Activated naive CD8-positive, alpha-beta T cell treated with anti-CD3 and anti-CD28 coated beads for 36 hours (primary cell): ENCODE results near the gene NDUFA8. TPM values are rescaled to one million over a fixed set of nuclear protein-coding genes. Genes with fewer than 3 reads are reported as not detected.

ENCODE experiments used
- DNase-seq: peaks from one replicate; pipeline ENCODE4 v3.0.0; 2021
- H3K27ac Mint-ChIP-seq: one replicate; pipeline ENCODE4 v1.8.0; 2022; ENCODE audit warnings: mild to moderate bottlenecking, moderate library complexity, mixed read lengths
- H3K27me3 Mint-ChIP-seq: one replicate; pipeline ENCODE4 v1.8.0; 2022; ENCODE audit warnings: mild to moderate bottlenecking, mixed read lengths
- H3K36me3 Mint-ChIP-seq: one replicate; pipeline ENCODE4 v1.8.0; 2021; ENCODE audit warnings: mild to moderate bottlenecking, mixed read lengths
- H3K4me1 Mint-ChIP-seq: one replicate; pipeline ENCODE4 v1.8.0; 2021; ENCODE audit warnings: mixed read lengths
- H3K4me3 Mint-ChIP-seq: one replicate; pipeline ENCODE4 v1.8.0; 2022; ENCODE audit warnings: mild to moderate bottlenecking, moderate library complexity, mixed read lengths
- H3K9me3 Mint-ChIP-seq: one replicate; pipeline ENCODE4 v1.8.0; 2022; ENCODE audit warnings: mixed read lengths
- total RNA-seq, 2 experiments: library from RNA; stranded (reverse); gene quantifications; one replicate each; pipeline ENCODE4 v1.2.3, GENCODE V29; 2021

The NDUFA8 gene
- total RNA-seq, 2 experiments from 2014 or later = 55.2 to 56.4 TPM

GRCh38 chr9:122112238-122112637, 47.3 kb downstream of the NDUFA8 start:
- no peak for DNase-seq
- H3K27me3 Mint-ChIP-seq = no peaks in the 10 kb centered on the region
- no peaks in the 10 kb centered on the region for H3K4me1 Mint-ChIP-seq
- H3K4me3 Mint-ChIP-seq = no peak overlapping the region
- H3K27ac Mint-ChIP-seq = no peak overlapping the region
- H3K9me3 Mint-ChIP-seq = no peaks in the 10 kb centered on the region
- no peaks in the 10 kb centered on the region for H3K36me3 Mint-ChIP-seq

- Mint-ChIP-seq H3K27me3 (no peaks in the 10 kb centered on the region), H3K36me3 (no peaks in the 10 kb centered on the region), H3K9me3 (no peaks in the 10 kb centered on the region), H3K4me1 (no peaks in the 10 kb centered on the region), H3K27ac (no peak overlapping the region), H3K4me3 (no peak overlapping the region)
- DNase-seq = no peak
Measured at GRCh38 chr9:122111413-122112085, 48.0 kb downstream of the NDUFA8 start.

- Mint-ChIP-seq H3K9me3 (no peaks in the 10 kb centered on the region), H3K4me3 (no peak overlapping the region), H3K4me1 (no peaks in the 10 kb centered on the region), H3K27ac (no peak overlapping the region), H3K36me3 (no peaks in the 10 kb centered on the region), H3K27me3 (no peaks in the 10 kb centered on the region)
- DNase-seq = no peak
Measured at GRCh38 chr9:122110100-122110833, 49.3 kb downstream of the NDUFA8 start.

- H3K4me3 Mint-ChIP-seq = no peak overlapping the region
- DNase-seq = no peak
- H3K4me1 Mint-ChIP-seq = no peaks in the 10 kb centered on the region
- H3K36me3 Mint-ChIP-seq = no peaks in the 10 kb centered on the region
- H3K27me3 Mint-ChIP-seq = no peaks in the 10 kb centered on the region
- peaks cover 2% of the 10 kb centered on the region for H3K9me3 Mint-ChIP-seq
- H3K27ac Mint-ChIP-seq = no peak overlapping the region
Measured at GRCh38 chr9:122109035-122109813, 50.4 kb downstream of the NDUFA8 start.

- no peak overlapping the region for H3K4me3 Mint-ChIP-seq
- DNase-seq = no peak
- no peaks in the 10 kb centered on the region for H3K27me3 Mint-ChIP-seq
- no peaks in the 10 kb centered on the region for H3K36me3 Mint-ChIP-seq
- H3K9me3 Mint-ChIP-seq = peaks cover 9% of the 10 kb centered on the region
- no peak overlapping the region for H3K27ac Mint-ChIP-seq
- no peaks in the 10 kb centered on the region for H3K4me1 Mint-ChIP-seq
Measured at GRCh38 chr9:122107291-122107805, 52.2 kb downstream of the NDUFA8 start.

- Mint-ChIP-seq H3K9me3 (peaks cover 9% of the 10 kb centered on the region), H3K27ac (no peak overlapping the region), H3K4me1 (no peaks in the 10 kb centered on the region), H3K27me3 (no peaks in the 10 kb centered on the region), H3K36me3 (no peaks in the 10 kb centered on the region), H3K4me3 (no peak overlapping the region)
- no peak for DNase-seq
Measured at GRCh38 chr9:122106576-122106975, 53.0 kb downstream of the NDUFA8 start.

GRCh38 chr9:122103985-122104384, 55.6 kb downstream of the NDUFA8 start:
- no peak for DNase-seq
- H3K4me1 Mint-ChIP-seq = peaks cover 4% of the 10 kb centered on the region
- H3K27ac Mint-ChIP-seq = no peak overlapping the region
- H3K4me3 Mint-ChIP-seq = no peak overlapping the region
- peaks cover 9% of the 10 kb centered on the region for H3K9me3 Mint-ChIP-seq
- peaks cover 7% of the 10 kb centered on the region for H3K27me3 Mint-ChIP-seq
- H3K36me3 Mint-ChIP-seq = no peaks in the 10 kb centered on the region

- Mint-ChIP-seq H3K4me3 (no peak overlapping the region), H3K9me3 (peaks cover 9% of the 10 kb centered on the region)
- no peak for DNase-seq
Measured at GRCh38 chr9:122102156-122102555, 57.4 kb downstream of the NDUFA8 start.

GRCh38 chr9:122100756-122101155, 58.8 kb downstream of the NDUFA8 start:
- Mint-ChIP-seq H3K4me3 (no peak overlapping the region), H3K27me3 (peaks cover 7% of the 10 kb centered on the region), H3K4me1 (peaks cover 4% of the 10 kb centered on the region), H3K9me3 (peaks cover 9% of the 10 kb centered on the region), H3K36me3 (no peaks in the 10 kb centered on the region), H3K27ac (no peak overlapping the region)
- no peak for DNase-seq

More at GRCh38 chr9:122102156-122102555, 57.4 kb downstream of the NDUFA8 start:
- H3K27me3 Mint-ChIP-seq = peaks cover 7% of the 10 kb centered on the region
- no peaks in the 10 kb centered on the region for H3K36me3 Mint-ChIP-seq
- H3K27ac Mint-ChIP-seq = no peak overlapping the region
- H3K4me1 Mint-ChIP-seq = peaks cover 4% of the 10 kb centered on the region

GRCh38 chr9:122099271-122099869, 60.2 kb downstream of the NDUFA8 start:
- Mint-ChIP-seq H3K9me3 (peaks cover 9% of the 10 kb centered on the region), H3K4me1 (peaks cover 12% of the 10 kb centered on the region), H3K27ac (no peak overlapping the region), H3K27me3 (peaks cover 17% of the 10 kb centered on the region), H3K36me3 (no peaks in the 10 kb centered on the region), H3K4me3 (peak overlapping the region; percentile 24)
- peak; percentile 67 for DNase-seq

GRCh38 chr9:122097679-122098315, 61.8 kb downstream of the NDUFA8 start:
- H3K9me3 Mint-ChIP-seq = no peaks in the 10 kb centered on the region
- H3K27ac Mint-ChIP-seq = no peak overlapping the region
- no peak for DNase-seq
- H3K36me3 Mint-ChIP-seq = no peaks in the 10 kb centered on the region
- peaks cover 23% of the 10 kb centered on the region for H3K27me3 Mint-ChIP-seq
- H3K4me1 Mint-ChIP-seq = peaks cover 14% of the 10 kb centered on the region
- H3K4me3 Mint-ChIP-seq = no peak overlapping the region

GRCh38 chr9:122096620-122097415, 62.8 kb downstream of the NDUFA8 start:
- Mint-ChIP-seq H3K4me3 (no peak overlapping the region), H3K4me1 (peaks cover 19% of the 10 kb centered on the region), H3K9me3 (no peaks in the 10 kb centered on the region), H3K27ac (no peak overlapping the region), H3K36me3 (no peaks in the 10 kb centered on the region), H3K27me3 (peaks cover 23% of the 10 kb centered on the region)
- no peak for DNase-seq

GRCh38 chr9:122095010-122095767, 64.4 kb downstream of the NDUFA8 start:
- peaks cover 33% of the 10 kb centered on the region for H3K4me1 Mint-ChIP-seq
- peak; percentile 36 for DNase-seq
- no peak overlapping the region for H3K27ac Mint-ChIP-seq
- H3K36me3 Mint-ChIP-seq = peaks cover 13% of the 10 kb centered on the region
- peaks cover 23% of the 10 kb centered on the region for H3K27me3 Mint-ChIP-seq
- no peaks in the 10 kb centered on the region for H3K9me3 Mint-ChIP-seq
- peak overlapping the region; percentile 8 for H3K4me3 Mint-ChIP-seq
